NCI-H146 treated with DMSO at 0.1 percent for 48 hours (cell line): ENCODE measurements around the gene RPL22.

Experiments
- DNase-seq: peaks from one replicate; lab custom pipeline; 2025; ENCODE audit not compliant: unreplicated experiment; lab: John Stamatoyannopoulos, UW

The RPL22 gene

GRCh38 chr1:6205849-6206519 lies 6.6 kb upstream of the RPL22 start, which contains the start of gene RNF207:
Gene RNF207, plus strand, starts transcription at chr1:6206119. Its CDS starts 417 bp downstream, at chr1:6206536.
- DNase-seq = peak; percentile 33

- DNase-seq = no peak
Observed at GRCh38 chr1:6202256-6202655, 2.9 kb upstream of the RPL22 start.

DNA sequence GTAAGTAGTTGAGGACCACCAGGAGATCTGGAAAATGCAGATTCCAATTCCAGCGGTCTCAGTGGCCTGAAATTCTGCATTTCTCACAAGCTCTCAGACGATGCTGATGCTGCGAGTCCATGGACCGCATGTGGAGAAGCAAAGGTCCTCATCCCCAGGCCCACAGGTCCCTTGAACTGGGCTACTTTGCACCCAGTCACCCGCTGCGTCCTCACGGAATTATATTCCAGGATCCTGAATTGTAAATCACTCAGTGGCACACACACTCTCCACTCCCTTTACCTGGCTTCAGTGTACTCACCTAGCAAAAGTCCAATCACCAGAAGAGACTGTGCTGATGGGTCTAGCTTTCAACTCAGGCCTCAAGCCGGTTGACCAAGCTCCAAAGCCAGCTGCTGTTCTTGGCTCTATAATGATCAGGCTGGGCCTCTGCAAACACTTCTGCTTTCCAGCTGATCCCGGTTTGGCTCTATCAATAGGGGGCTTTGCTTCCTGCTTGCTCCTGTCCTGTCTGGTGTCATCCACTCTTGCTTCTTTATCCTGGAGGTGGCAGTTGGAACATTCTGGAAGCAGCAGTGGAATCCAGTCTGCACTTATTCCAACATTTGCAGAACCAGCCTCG lies 904 bp upstream of the RPL22 start:
- no peak for DNase-seq

GRCh38 chr1:6198646-6199297 lies 623 bp downstream of the RPL22 start:
- DNase-seq = no peak

DNA sequence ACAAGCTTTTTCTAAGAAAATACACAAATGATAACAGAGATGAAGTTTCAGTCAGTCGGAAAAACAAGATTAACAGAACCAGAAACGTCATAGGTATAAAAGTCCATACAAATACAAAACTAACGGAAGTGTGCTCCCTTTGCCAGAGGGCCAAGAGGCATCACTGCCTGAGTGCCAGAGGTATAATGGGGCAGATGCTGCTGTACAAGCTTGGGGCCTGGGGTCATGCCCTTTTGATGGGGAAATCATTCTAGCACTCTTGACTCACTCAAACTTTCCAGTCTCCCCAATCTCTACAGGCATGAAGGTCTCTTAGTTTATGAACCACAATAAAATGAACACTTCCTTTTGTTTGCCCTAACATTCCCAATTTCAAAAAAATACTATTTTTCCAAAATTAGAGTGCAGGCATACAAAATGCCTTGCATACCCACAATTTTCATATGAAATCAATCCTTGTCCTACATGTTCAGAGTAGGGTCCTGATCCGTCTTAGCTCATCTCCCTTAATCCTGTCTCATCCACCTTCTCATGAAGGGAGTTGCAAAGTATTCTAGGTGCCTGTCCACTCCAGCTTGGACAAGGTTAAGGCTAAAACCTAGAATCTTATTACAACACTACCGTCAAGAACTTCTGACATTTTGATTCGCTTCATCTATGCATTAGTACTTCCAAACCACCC lies 1.5 kb downstream of the RPL22 start:
- no peak for DNase-seq

DNA sequence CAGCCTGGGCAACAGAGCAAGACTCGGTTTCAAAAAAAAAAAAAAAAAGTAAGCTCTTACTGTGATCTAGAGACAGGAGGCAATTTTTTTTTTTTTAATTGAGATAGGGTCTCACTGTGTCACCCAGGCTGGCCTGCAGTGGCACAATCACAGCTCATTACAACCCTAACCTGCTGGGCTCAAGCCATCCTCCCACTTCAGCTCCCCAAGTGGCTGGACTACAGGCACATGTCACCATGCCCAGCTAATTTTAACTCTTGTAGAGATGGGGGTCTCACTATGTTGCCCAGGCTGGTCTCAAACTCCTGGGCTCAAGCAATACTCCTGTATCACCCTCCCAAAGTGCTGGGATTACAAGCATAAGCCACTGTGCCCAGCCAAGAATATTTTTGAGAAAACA lies 7.4 kb downstream of the RPL22 start:
- no peak for DNase-seq

- no peak for DNase-seq
Observed at GRCh38 chr1:6188466-6188865, 10.9 kb downstream of the RPL22 start.

GRCh38 chr1:6185635-6186382 lies 13.6 kb downstream of the RPL22 start:
- no peak for DNase-seq

- DNase-seq = no peak
Observed at GRCh38 chr1:6185151-6185550, 14.2 kb downstream of the RPL22 start.

GRCh38 chr1:6184083-6184783 lies 15.2 kb downstream of the RPL22 start:
- DNase-seq = no peak

DNA sequence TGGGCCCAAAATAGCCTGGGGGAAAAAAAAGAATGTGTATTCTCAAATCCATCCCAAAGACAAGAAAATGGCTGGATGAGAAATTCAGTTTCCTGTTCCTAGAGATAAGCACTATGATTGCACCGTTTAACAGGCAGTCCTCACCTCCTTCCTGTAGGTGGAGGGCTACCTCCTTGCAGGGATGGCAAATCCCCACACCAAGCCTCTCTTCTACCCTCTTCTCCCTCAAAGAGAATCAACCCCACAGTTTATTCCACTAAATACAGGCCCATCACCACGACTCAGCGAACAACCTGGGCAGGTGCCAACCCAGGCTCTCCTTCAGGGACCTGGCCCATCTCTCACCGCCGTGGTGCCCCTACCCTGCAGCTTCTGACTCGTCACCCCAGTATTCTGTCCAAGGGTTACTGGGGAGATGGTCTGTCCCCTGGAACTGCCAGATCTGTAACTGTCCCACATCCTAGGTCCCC lies 15.8 kb downstream of the RPL22 start:
- DNase-seq = no peak

GRCh38 chr1:6181347-6181770 lies 18.0 kb downstream of the RPL22 start:
- DNase-seq = no peak

GRCh38 chr1:6180707-6181311 lies 18.6 kb downstream of the RPL22 start:
- no peak for DNase-seq

DNA sequence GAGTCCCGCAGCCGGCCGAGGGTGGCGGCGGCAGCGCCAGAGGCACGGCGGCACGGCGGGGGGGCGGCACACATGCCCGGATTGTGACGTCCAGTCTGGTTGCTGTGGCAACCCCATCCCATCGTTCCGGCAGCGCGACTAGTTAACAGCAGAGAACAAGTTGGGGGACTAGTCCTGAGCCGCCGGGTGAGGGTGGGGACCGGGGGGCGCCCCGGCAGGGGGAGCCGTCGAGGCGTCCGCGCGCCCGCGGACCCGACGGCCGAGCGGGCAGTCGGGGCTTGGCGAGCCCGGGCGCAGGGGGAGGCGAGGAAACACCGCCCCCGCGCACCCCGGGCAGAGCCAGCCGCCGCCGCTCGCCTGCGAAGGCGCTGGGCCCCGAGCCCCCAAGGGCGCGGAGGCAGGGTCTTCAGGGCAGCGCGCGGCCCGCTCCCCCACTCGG lies 19.1 kb downstream of the RPL22 start, which contains the start of gene CHD5:
TSS of gene CHD5 (minus strand) at position 54 of the 439 bp plus-strand sequence. CDS start 298 bp downstream, outside the sequence.
- no peak for DNase-seq

GRCh38 chr1:6179564-6180175 lies 19.7 kb downstream of the RPL22 start:
- DNase-seq = no peak

DNA sequence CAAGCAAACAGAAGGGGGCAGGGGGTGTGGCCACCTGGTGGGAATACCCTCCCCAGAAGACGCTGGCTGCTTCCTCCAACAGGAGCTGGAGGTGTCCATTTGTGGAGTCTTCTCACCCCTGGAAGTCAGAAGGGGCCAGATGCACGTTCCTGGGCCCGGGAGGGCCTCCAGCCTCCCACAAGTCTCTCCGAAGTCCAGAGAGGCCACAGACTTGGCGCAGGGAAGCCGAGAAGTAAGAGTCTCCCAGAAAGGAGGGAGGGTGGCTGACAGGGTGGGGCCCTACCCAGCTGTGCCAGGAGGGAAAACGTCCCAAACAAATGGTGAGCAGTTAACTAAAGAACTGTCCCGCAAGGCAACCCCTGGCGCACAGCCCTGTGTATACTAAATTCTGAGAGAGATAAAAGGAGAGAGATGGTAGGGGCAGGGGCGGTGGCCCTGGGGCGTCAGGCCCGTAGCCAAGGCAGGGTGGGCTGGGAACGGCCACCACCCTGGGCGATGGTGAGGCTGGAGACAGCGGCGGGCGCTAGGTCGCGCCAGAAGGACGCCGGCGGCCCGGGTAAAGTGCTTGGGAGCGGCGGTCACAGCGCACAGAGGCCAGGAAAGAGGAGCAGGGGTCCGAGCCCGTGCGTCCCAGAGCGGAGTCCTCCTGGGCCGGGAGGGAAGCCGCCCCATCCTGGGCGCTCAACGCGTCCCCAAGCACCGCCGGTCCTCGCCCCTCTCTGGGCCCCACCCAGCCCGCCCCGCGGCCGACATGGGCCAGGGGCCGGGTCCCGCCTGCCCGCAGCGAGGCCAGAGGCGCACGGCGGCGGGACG lies 20.4 kb downstream of the RPL22 start:
- DNase-seq = no peak

DNA sequence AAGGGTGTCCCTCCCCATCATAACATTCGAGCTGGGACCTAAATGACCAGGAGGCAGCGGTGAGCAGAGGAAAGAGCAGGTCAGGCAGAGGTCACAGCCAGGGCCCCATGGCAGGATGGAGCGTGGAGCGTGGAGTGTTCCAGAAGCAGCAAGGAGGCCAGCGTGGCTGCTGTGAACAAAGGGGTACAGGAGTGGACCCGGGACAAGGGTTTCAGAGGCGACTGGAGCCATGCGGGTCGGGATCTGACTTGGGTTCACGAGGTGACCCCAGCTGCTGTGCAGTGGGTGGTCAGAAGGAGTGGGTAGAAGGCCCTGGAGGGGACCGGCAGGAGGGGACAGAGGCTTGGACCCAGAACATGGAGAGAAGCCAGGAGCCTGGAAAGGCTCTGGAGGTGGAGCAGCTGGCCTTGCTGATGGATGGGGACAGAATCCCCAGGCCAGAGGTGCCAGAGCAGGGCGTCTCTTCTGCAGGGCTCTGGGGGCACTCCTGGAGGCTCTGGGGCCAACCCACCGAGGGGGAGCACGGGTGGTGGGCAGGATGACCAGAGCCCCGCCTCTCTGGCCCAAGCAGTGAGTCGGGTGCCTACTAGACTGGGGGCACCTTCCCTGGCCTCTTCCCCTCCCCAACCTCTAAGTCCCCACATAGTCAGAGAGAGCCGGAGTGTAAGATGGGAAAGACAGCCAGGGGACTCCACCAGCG lies 21.6 kb downstream of the RPL22 start:
- DNase-seq = no peak

DNA sequence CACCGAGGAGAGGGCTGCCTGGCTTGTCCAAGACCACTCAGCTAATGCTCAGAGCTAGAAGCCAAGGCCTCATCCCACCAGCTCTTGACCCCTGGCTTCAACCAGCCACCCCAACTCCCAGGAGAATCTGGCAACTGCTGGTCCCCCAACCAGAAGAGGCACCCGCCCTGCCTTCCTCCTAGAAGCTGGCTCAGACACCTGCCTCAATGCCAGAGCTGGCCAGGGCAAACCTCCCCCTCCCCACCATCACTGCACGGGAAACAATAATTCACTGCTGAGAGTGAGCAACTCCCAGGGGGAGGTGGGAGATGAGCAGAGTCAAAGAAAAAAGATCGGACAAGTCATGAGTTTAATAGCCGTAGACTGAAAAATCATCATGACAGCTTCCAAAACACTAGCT lies 22.6 kb downstream of the RPL22 start:
- no peak for DNase-seq
